Endothelial cell (in vitro differentiated cells): ENCODE measurements around the gene CCDC74B. TPM values are rescaled to one million over a fixed set of nuclear protein-coding genes. Genes with fewer than 3 reads are reported as not detected.
"Not testable (repeated sequence)": the region's sequence is repeated elsewhere in the genome, so short reads cannot be mapped to it uniquely, and the experiment has no call there.

Experiments used
- DNase-seq: peaks from one replicate; pipeline ENCODE4 v3.0.0; 2021; ENCODE audit warnings: low spot score
- H3K27ac Mint-ChIP-seq: one replicate; pipeline ENCODE4 v1.8.0; 2021; ENCODE audit warnings: mixed read lengths, inconsistent platforms; ENCODE audit not compliant: unreplicated experiment
- H3K27me3 Mint-ChIP-seq: one replicate; pipeline ENCODE4 v1.8.0; 2021; ENCODE audit warnings: mild to moderate bottlenecking, moderate library complexity, mixed read lengths, inconsistent platforms; ENCODE audit not compliant: unreplicated experiment
- H3K36me3 Mint-ChIP-seq: one replicate; pipeline ENCODE4 v1.8.0; 2021; ENCODE audit warnings: mild to moderate bottlenecking, low read depth, mixed read lengths, inconsistent platforms; ENCODE audit not compliant: unreplicated experiment
- H3K4me1 Mint-ChIP-seq: one replicate; pipeline ENCODE4 v1.8.0; 2021; ENCODE audit warnings: mild to moderate bottlenecking, mixed read lengths, inconsistent platforms; ENCODE audit not compliant: unreplicated experiment
- H3K4me3 Mint-ChIP-seq: one replicate; pipeline ENCODE4 v1.8.0; 2021; ENCODE audit warnings: mild to moderate bottlenecking, mixed read lengths, inconsistent platforms; ENCODE audit not compliant: unreplicated experiment
- H3K9me3 Mint-ChIP-seq: one replicate; pipeline ENCODE4 v1.8.0; 2021; ENCODE audit warnings: mixed read lengths, inconsistent platforms; ENCODE audit not compliant: unreplicated experiment
- CTCF ChIP-seq: fragments of 200-600 bp; sonication (generic); IDR thresholded peaks from one replicate; pipeline ENCODE4 v1.5.0; 2021; ENCODE audit warnings: antibody characterized with exemption; ENCODE audit not compliant: unreplicated experiment
- total RNA-seq: library from RNA; stranded (reverse); fragmentation: NEBNext Ultra II Directional; extraction: Animal tissue kit (Norgen Biotek cat#: 25700); gene quantifications from one replicate; pipeline ENCODE4 v1.2.1, GENCODE V29; 2021; ENCODE audit not compliant: unreplicated experiment

CCDC74B gene
- total RNA-seq, 1 donor from 2014 or later, result 20.4 TPM

GRCh38 chr2:130165293-130166016 lies 20.5 kb upstream of the CCDC74B start:
- Mint-ChIP-seq H3K27ac (no peak overlapping the region), H3K4me3 (no peak overlapping the region), H3K27me3 (peaks cover 2% of the 10 kb centered on the region), H3K9me3 (no peaks in the 10 kb centered on the region), H3K36me3 (peaks cover 30% of the 10 kb centered on the region), H3K4me1 (no peaks in the 10 kb centered on the region)
- no peak for DNase-seq
- TF ChIP-seq CTCF, result no peak

- no peak for TF ChIP-seq CTCF
- no peak for DNase-seq
- Mint-ChIP-seq H3K36me3 (peaks cover 24% of the 10 kb centered on the region), H3K4me3 (no peak overlapping the region), H3K4me1 (no peaks in the 10 kb centered on the region), H3K9me3 (no peaks in the 10 kb centered on the region), H3K27me3 (peaks cover 2% of the 10 kb centered on the region), H3K27ac (no peak overlapping the region)
These were observed 18.1 kb upstream of the CCDC74B start for GRCh38 chr2:130162968-130163367.

- not testable (repeated sequence) for H3K9me3 Mint-ChIP-seq, H3K4me1 Mint-ChIP-seq, H3K4me3 Mint-ChIP-seq, DNase-seq, H3K27ac Mint-ChIP-seq, H3K27me3 Mint-ChIP-seq
- peaks cover 19% of the 10 kb centered on the region for H3K36me3 Mint-ChIP-seq
These were observed 17.6 kb upstream of the CCDC74B start for GRCh38 chr2:130162486-130162885.

GRCh38 chr2:130160838-130161705 lies 16.2 kb upstream of the CCDC74B start:
- DNase-seq, H3K4me1 Mint-ChIP-seq, H3K27me3 Mint-ChIP-seq, H3K27ac Mint-ChIP-seq, H3K9me3 Mint-ChIP-seq, H3K4me3 Mint-ChIP-seq: not testable (repeated sequence)
- H3K36me3 Mint-ChIP-seq, result peaks cover 15% of the 10 kb centered on the region

- Mint-ChIP-seq H3K9me3 (no peaks in the 10 kb centered on the region), H3K36me3 (peaks cover 15% of the 10 kb centered on the region), H3K27me3 (no peaks in the 10 kb centered on the region), H3K4me3 (no peak overlapping the region), H3K4me1 (no peaks in the 10 kb centered on the region), H3K27ac (no peak overlapping the region)
- no peak for TF ChIP-seq CTCF
- no peak for DNase-seq
These were observed 15.2 kb upstream of the CCDC74B start for GRCh38 chr2:130160131-130160530.

- H3K4me1 Mint-ChIP-seq, DNase-seq, H3K4me3 Mint-ChIP-seq, H3K27me3 Mint-ChIP-seq, H3K9me3 Mint-ChIP-seq, H3K27ac Mint-ChIP-seq: not testable (repeated sequence)
- H3K36me3 Mint-ChIP-seq, result peaks cover 12% of the 10 kb centered on the region
These were observed 14.5 kb upstream of the CCDC74B start for GRCh38 chr2:130159376-130159775.
